GM12878 (cell line): ENCODE data around the gene CRY1. TPM values are rescaled to one million over a fixed set of nuclear protein-coding genes. Genes with fewer than 3 reads are reported as not detected.

ENCODE experiments used
- CHD2 ChIP-seq: IDR thresholded peaks from 2 replicates; pipeline ENCODE4 v1.6.1; 2011; ENCODE audit warnings: low read depth, low read length, improper control_type of control experiment, borderline replicate concordance
- ETV6 ChIP-seq, 2 experiments: fragments of 450-650 bp in 1 of 2; IDR thresholded peaks in 1 of 2; conservative IDR thresholded peaks in 1 of 2; 2 replicates each; pipeline ENCODE4 v1.6.1; 2014; ENCODE audit warnings: antibody characterized with exemption in 1 of 2, borderline replicate concordance in 1 of 2, low read depth in 1 of 2, mild to moderate bottlenecking in 1 of 2, moderate library complexity in 1 of 2
- GATAD2B ChIP-seq: fragments of 450-650 bp; conservative IDR thresholded peaks from 2 replicates; pipeline ENCODE4 v1.6.1; 2017; ENCODE audit warnings: low read depth, mild to moderate bottlenecking, moderate library complexity
- HDGF ChIP-seq: fragments of 450-650 bp; IDR thresholded peaks from 2 replicates; pipeline ENCODE4 v1.6.1; 2016; ENCODE audit warnings: antibody characterized with exemption
- HSF1 ChIP-seq: fragments of 150-350 bp; IDR thresholded peaks from 2 replicates; pipeline ENCODE4 v1.6.1; 2014; ENCODE audit warnings: mild to moderate bottlenecking, low read depth, low read length
- JUND ChIP-seq: IDR thresholded peaks from 2 replicates; pipeline ENCODE4 v1.6.1; 2012; ENCODE audit warnings: low read depth, mild to moderate bottlenecking, low read length, improper control_type of control experiment, moderate library complexity
- MYC ChIP-seq: IDR thresholded peaks from 2 replicates; pipeline ENCODE4 v1.6.1; 2011; ENCODE audit warnings: mild to moderate bottlenecking, low read length, moderate library complexity, inconsistent platforms; ENCODE audit not compliant: insufficient read depth, insufficient replicate concordance, insufficient read length, severe bottlenecking
- POLR2A ChIP-seq: IDR thresholded peaks from 2 replicates; pipeline ENCODE4 v1.6.1; 2011; ENCODE audit warnings: low read depth, mild to moderate bottlenecking, low read length
- RELA ChIP-seq: fragments of 450-650 bp; IDR thresholded peaks from 2 replicates; pipeline ENCODE4 v1.8.0; 2014; ENCODE audit warnings: borderline replicate concordance; ENCODE audit not compliant: partially characterized antibody
- REST ChIP-seq: IDR thresholded peaks from 2 replicates; pipeline ENCODE4 v1.6.1; 2012; ENCODE audit warnings: mild to moderate bottlenecking, low read depth, low read length
- ZNF592 ChIP-seq: fragments of 450-650 bp; IDR thresholded peaks from 2 replicates; pipeline ENCODE4 v1.6.1; 2017; ENCODE audit warnings: mild to moderate bottlenecking, moderate library complexity
- polyA plus RNA-seq, 11 experiments: library from polyadenylated mRNA; depleted of rRNA in 4 of 11; unstranded in 6 of 11; stranded (reverse) in 5 of 11; fragments of >200 nt; fragmentation: Nextera tagmentation in 4 of 11; fragmentation: Illumina TruSeq in 1 of 11; extraction: Ambion mirVana in 4 of 11; extraction: Trizol in 1 of 11; gene quantifications; 1 replicate in 1 of 11; 2 replicates in 10 of 11; pipeline versions ENCODE4 v1.2.1 to v1.2.3, GENCODE V29; 2011 to 2016; ENCODE audit warnings: inconsistent platforms in 2 of 11, missing spikeins in 2 of 11, low read depth in 1 of 11
- total RNA-seq, 4 experiments: library from RNA; depleted of rRNA in 3 of 4; stranded (reverse); fragments of >200 nt in 3 of 4; fragmentation: Illumina TruSeq in 1 of 4; extraction: Trizol in 1 of 4; gene quantifications; 2 replicates each; pipeline versions ENCODE4 v1.2.1 to v1.2.3, GENCODE V29; 2013 to 2021

Gene CRY1
- total and polyA plus RNA-seq, 10 of the 15 experiments (the other 5 are each of a cell fraction or from before 2014, with no cell fraction given): 1.6 to 10.9 (median 5.4) TPM

- TF ChIP-seq HSF1: no peak
- no peak for TF ChIP-seq RELA
- peak; percentile 53; the same call in 1 of the 2 replicates for TF ChIP-seq CHD2
- TF ChIP-seq MYC: no peak
- peak; percentile 49; the same call in 1 of the 2 replicates for TF ChIP-seq GATAD2B
- peak; percentile 57; the same call in 1 of the 2 replicates for TF ChIP-seq HDGF
- TF ChIP-seq REST: no peak
- TF ChIP-seq JUND: no peak
- no peak for TF ChIP-seq ETV6 (conservative IDR thresholded peaks at IDR 0.05 in 1 of 2, IDR thresholded peaks at IDR 0.05 in 1 of 2; ENCODE audit: borderline replicate concordance in 1 of 2, low read depth in 1 of 2)
- TF ChIP-seq ZNF592: no peak
- peak; percentile 59 for TF ChIP-seq POLR2A
- TF ChIP-seq, all 136 proteins: peak for 31
Observed at GRCh38 chr12:106986625-106987389, 106.5 kb downstream of the CRY1 start, which contains the start of gene MTERF2 (continued).
